NCI-H187 (cell line): ENCODE data around the gene CABP5.

Source experiments
- DNase-seq, 2 experiments: peaks; one replicate each; lab custom pipeline; 2025; lab: John Stamatoyannopoulos, UW

CABP5 gene

DNA sequence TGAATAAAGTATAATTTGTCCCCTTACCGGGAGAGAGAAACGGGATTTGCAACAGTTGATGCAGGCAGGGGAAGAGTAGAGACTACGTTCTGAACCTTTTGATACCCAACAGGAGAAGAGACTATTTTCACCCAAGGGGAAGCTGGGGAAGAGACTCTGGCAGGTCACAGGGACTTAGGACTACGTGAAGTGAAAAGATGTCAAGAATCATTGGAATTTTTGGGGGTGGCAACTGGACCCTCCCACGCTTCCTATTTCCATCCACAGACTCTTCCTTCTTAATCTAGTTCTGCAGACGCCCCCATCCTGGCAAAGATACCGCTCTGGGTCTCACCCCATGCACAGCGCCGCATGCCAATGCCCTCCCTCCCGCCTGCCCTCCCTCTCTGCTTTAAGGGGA is 13.8 kb downstream of the CABP5 start:
- DNase-seq = no peak

DNA sequence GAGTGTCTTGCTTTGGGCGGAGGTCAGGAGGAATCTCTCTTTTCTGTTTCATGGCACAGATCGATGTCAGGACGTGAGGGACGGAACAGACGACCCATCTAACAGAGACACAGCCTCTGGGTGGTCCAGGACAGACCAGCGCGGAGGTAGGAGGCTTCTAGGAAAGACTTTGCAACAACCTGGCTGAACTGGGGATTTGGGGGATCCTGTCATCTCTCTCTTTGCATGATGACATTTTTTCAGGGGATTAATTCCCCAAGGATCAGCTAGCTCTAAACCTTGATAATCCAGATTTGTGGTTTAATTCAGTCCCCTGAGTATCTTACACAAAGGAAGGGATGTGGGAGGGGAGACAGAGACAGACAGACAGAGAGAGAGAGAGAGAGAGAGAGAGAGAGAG is 14.4 kb downstream of the CABP5 start:
- no peak for DNase-seq

- no peak for DNase-seq
Measured at GRCh38 chr19:48025480-48025879, 18.4 kb downstream of the CABP5 start.

- no peak for DNase-seq
Measured at GRCh38 chr19:48023518-48023917, 20.4 kb downstream of the CABP5 start.

DNA sequence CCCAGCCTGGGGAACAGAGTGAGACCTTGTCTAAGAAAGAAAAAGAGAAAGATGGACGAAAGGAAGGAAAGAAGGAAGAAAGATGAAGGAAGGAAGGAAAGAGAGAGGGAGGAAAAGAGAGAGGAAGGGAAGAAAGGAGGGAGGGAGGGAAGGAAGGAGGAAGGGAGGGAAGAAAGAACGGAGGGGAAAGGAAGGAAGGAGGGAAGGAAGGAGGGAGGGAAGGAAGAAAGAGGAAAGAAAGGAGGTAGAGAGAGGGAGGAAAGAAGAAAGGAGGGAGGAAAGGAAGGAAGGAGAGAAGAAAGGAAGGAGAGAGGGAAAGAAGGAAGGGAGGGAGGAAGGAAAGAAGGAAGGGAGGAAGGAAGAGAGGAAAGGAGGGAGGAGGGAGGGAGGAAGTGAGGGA is 20.9 kb downstream of the CABP5 start:
- no peak for DNase-seq

- no peak for DNase-seq
Measured at GRCh38 chr19:48020686-48021085, 23.2 kb downstream of the CABP5 start.

GRCh38 chr19:48010932-48011758 is 32.7 kb downstream of the CABP5 start:
- no peak for DNase-seq

- no peak for DNase-seq
Measured at GRCh38 chr19:48006762-48007161, 37.1 kb downstream of the CABP5 start.

GRCh38 chr19:48004236-48004635 is 39.6 kb downstream of the CABP5 start:
- DNase-seq = no peak

- no peak for DNase-seq
Measured at GRCh38 chr19:48000846-48001245, 43.0 kb downstream of the CABP5 start.

GRCh38 chr19:47998800-47999199 is 45.1 kb downstream of the CABP5 start:
- DNase-seq = no peak

- no peak for DNase-seq
Measured at GRCh38 chr19:47996230-47996727, 47.6 kb downstream of the CABP5 start.

DNA sequence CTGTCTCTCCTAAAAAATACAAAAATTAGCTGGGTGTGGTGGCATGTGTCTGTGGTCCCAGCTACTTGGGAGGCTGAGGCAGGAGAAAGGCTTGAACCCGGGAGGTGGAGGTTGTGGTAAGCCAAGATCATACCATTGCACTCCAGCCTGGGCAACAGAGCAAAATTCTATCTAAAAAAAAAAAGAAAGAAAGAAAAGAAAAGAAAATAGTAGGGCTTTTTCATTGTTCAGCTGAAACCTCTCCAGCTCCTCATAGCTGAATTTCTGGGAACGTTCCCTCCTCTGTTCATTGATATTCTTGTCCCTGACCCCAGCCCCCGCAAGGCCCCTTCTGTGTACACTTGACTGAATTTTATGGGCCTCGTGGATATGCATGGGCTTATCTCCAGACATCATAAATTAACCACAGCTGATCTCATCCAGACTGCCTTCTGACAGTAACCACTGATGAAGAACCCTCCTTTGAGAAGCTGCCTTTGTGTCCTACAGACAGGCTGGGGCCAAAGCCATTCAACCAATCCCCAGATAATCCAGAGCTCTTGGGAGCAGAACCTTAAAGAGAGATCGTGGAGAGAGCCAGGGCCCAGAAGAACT is 49.6 kb downstream of the CABP5 start, which contains the start of gene ELSPBP1:
TSS of gene ELSPBP1 (plus strand) at position 424 of the 594 bp plus-strand sequence. CDS start 14,036 bp downstream, outside the sequence.
- DNase-seq = no peak

DNA sequence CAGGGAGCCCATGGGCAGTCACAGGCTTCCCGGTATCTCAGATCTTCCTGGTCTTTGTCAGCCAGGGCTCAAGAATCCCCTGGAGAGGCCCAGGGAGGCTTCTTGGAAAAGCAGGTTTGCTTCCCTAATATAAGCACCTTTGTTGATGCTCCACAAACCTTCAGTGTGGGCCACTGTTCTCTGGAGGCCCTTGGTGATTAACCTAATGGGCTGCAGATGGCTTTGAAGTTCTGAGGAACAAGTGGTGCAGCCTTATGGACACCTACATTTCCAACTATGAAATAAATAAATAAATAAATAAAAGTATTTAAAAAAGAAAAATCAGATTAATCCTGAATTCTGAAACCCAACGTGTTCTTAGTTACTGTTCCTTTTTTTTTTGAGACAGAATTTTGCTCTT is 51.8 kb downstream of the CABP5 start, which contains the start of gene BSPH1:
TSS of gene BSPH1 (minus strand) at position 101 of the 400 bp plus-strand sequence. CDS start at position 12, 89 bp downstream.
- no peak for DNase-seq

GRCh38 chr19:47991191-47991808 is 52.6 kb downstream of the CABP5 start:
- DNase-seq = no peak
